Measurements from ENCODE around the gene SLC16A1. TPM values are rescaled to one million over a fixed set of nuclear protein-coding genes. Genes with fewer than 3 reads are reported as not detected.

The SLC16A1 gene
- total and polyA plus RNA-seq, 2 donors (not counting 3 experiments of a cell fraction or from before 2014, with no cell fraction given), result 148 to 188 TPM

- peaks cover 5% of the 10 kb centered on the region for H3K4me1 ChIP-seq (ENCODE audit: control insufficient read depth, extremely low read depth, insufficient read depth, low read length)
- H2AFZ ChIP-seq (ENCODE audit: low read depth, low read length), result no peak overlapping the region
- CTCF ChIA-PET, result interaction anchor here (1.3 kb wide), 1 partner anchor 12 kb away, joined by 3 read pairs; no protein-coding TSS in a partner anchor
- peaks cover 13 to 14% of the 10 kb centered on the region in 2 experiments for H3K36me3 ChIP-seq (ENCODE audit: control insufficient read depth in 2 of 2, extremely low read depth in 1 of 2, insufficient read depth in 2 of 2, low read length in 2 of 2)
- TF ChIP-seq FOS (IDR thresholded peaks at IDR 0.05; ENCODE audit: borderline replicate concordance, insufficient read depth, low read length) (no peak), GATA2 (IDR thresholded peaks at IDR 0.05; ENCODE audit: insufficient read depth, insufficient read length, low read depth, low read length) (no peak), POLR2AphosphoS5 (IDR thresholded peaks at IDR 0.05; ENCODE audit: insufficient read depth, low read depth, low read length) (no peak), EZH2 (IDR thresholded peaks at IDR 0.05; ENCODE audit: borderline replicate concordance, low read depth, low read length, severe bottlenecking) (no peak), POLR2A (IDR thresholded peaks at IDR 0.05; ENCODE audit: low read depth, low read length) (no peak), JUN (IDR thresholded peaks at IDR 0.05; ENCODE audit: borderline replicate concordance, insufficient read depth, insufficient read length, low read depth) (no peak), MYC (IDR thresholded peaks at IDR 0.05; ENCODE audit: low read depth, low read length) (no peak)
- TF ChIP-seq, protein P1, sequence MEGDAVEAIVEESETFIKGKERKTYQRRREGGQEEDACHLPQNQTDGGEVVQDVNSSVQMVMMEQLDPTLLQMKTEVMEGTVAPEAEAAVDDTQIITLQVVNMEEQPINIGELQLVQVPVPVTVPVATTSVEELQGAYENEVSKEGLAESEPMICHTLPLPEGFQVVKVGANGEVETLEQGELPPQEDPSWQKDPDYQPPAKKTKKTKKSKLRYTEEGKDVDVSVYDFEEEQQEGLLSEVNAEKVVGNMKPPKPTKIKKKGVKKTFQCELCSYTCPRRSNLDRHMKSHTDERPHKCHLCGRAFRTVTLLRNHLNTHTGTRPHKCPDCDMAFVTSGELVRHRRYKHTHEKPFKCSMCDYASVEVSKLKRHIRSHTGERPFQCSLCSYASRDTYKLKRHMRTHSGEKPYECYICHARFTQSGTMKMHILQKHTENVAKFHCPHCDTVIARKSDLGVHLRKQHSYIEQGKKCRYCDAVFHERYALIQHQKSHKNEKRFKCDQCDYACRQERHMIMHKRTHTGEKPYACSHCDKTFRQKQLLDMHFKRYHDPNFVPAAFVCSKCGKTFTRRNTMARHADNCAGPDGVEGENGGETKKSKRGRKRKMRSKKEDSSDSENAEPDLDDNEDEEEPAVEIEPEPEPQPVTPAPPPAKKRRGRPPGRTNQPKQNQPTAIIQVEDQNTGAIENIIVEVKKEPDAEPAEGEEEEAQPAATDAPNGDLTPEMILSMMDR (IDR thresholded peaks at IDR 0.05; ENCODE audit: extremely low read depth in 1 of 2, insufficient read depth in 1 of 2, low read depth in 1 of 2, low read length in 2 of 2), result no peak
- TF ChIP-seq, protein P2, sequence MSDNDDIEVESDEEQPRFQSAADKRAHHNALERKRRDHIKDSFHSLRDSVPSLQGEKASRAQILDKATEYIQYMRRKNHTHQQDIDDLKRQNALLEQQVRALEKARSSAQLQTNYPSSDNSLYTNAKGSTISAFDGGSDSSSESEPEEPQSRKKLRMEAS (IDR thresholded peaks at IDR 0.05; ENCODE audit: insufficient read depth, insufficient read length), result no peak
- intact Hi-C loops (cut with micrococcal nuclease) (no loop called here), dilution Hi-C loops (cut with MboI; ENCODE audit: extremely low pct_ligation_motif_present, low sequenced_read_pairs) (no loop called here)
- no TSS peak for BruUV-seq (replicated peaks)
- POLR2A ChIA-PET, result no interaction called here
- H3K9me3 ChIP-seq (replicated peaks; ENCODE audit: control insufficient read depth, insufficient read depth, low read length), result no peaks in the 10 kb centered on the region
- peaks cover 73% of the 10 kb centered on the region for H3K79me2 ChIP-seq (ENCODE audit: control insufficient read depth, insufficient read depth, low read length)
- H3K9me1 ChIP-seq (replicated peaks; ENCODE audit: control insufficient read depth, extremely low read depth, insufficient read depth, low read length), result no peaks in the 10 kb centered on the region
- H3K4me2 ChIP-seq (ENCODE audit: insufficient read depth, low read length), result no peak overlapping the region
- H3K27ac ChIP-seq (ENCODE audit: insufficient read depth, low read depth, low read length), result no peak overlapping the region
- no peak overlapping the region for H3K4me3 ChIP-seq (replicated peaks in 1 of 3; ENCODE audit: insufficient read depth in 1 of 3, low read depth in 1 of 3, low read length in 3 of 3)
- H3K27me3 ChIP-seq (ENCODE audit: control insufficient read depth in 2 of 2, insufficient read depth in 2 of 2, low read length in 2 of 2), result no peaks in the 10 kb centered on the region
- H4K20me1 ChIP-seq (replicated peaks; ENCODE audit: control insufficient read depth, extremely low read depth, insufficient read depth, low read length), result no peaks in the 10 kb centered on the region
- FAIRE-seq, result peak; percentile 59
- H3K9ac ChIP-seq (replicated peaks; ENCODE audit: extremely low read depth, insufficient read depth, low read length), result no peak overlapping the region
- DNase-seq (ENCODE audit: low read depth, low spot score), result no peak
Measured at GRCh38 chr1:112927462-112927990, 28.5 kb downstream of the SLC16A1 start.

All from endothelial cell of umbilical vein (primary cell).